NCI-H187 treated with DMSO at 0.1 percent for 48 hours (cell line): ENCODE measurements around the gene FKBP5.
"Not testable (repeated sequence)": the region's sequence is repeated elsewhere in the genome, so short reads cannot be mapped to it uniquely, and the experiment has no call there.

Source experiments
- DNase-seq: peaks from one replicate; lab custom pipeline; 2025; lab: John Stamatoyannopoulos, UW

Gene FKBP5

DNA sequence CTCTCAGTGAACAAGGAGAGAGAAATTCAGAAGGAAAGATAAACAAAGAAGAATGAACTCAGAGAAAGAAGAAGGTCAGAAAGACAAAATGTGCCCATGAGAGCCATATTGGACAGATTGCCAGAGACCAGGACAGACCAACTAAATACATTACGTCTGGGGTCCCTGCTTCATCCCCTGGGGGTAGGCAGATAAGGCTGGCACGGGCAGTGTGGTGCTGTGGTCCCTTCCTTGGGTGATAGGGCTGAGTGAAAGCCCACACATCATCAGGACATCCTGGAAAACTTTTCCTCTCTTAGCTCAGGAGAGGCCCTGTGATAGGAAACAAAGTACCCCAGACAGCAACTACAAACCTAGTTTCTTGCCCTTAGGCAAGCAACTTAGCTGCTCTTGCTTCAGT is 34.9 kb upstream of the FKBP5 start:
- no peak for DNase-seq

DNA sequence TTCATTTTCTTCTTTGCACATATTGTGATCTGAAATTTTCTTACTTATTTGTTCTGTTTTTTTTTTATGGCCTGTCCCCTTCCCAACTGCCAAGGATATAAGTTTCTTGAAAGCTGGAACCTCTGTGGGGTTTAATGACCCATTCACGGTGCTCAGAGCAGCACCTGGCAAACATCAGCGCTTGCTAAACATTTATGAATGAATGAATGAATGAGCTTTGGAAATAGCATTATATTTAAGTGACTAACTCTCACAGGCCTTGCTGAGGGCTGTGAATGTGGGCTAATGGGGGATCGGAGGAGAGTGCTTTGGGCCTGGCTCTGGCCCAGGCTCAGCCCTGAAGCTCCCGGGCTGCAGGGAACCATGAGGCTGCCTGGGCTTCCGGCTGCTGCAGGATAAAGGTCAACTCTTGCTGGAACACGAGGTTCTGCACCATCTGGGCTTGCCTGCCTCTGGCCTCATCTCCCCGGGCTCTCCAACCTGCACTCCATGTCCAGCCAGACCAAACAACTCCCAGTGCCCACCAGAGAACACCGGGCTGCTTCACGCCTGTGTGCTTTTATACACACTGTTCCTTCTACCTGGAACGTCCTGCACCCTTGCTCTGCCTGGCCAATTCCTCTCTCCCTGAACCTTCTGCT is 33.5 kb upstream of the FKBP5 start:
- no peak for DNase-seq

DNA sequence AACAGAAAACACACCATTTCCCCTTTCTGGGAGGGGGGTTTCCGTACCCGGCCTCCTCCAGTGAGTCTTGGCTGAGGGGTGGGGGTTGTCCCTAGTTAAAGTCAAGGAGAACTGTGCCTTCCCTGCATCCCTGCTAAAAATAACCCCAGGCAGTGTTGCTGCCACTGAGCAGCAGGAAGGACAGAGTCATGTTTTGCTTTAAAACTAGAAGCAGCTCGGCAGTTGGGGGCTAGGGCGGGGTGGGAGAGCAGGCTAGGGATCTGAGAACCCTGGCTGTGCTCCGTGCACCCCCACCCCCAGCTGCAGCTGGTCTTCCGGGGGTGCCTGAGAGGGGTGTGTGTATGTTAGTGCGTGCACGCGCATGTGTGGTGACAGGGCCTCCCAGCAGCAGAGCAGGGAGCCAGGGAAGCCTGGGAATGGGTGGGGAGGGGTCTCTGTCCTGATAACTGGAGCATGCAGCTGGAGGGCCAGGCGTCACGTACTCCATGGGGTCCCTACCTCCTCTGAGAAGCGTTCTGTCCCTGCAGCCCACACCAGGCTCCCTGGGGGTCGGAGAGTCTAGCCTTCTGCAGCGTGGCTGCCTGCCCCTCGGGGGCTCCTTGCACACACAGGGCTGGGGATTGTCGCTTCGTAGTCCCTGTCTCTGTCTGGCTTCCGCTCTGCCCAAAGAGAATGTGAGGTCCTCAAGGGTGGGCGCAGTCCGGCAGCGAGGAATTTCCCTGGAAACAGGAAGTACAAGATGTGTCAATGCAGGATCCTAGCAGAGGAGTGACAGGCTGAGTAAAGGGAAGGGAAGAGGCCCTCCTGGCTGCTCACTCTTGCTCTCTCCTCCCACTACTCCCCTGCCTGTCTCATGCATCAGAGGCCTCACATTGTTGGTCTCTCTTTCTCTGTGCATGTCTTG is 31.4 kb upstream of the FKBP5 start:
- DNase-seq: no peak

DNA sequence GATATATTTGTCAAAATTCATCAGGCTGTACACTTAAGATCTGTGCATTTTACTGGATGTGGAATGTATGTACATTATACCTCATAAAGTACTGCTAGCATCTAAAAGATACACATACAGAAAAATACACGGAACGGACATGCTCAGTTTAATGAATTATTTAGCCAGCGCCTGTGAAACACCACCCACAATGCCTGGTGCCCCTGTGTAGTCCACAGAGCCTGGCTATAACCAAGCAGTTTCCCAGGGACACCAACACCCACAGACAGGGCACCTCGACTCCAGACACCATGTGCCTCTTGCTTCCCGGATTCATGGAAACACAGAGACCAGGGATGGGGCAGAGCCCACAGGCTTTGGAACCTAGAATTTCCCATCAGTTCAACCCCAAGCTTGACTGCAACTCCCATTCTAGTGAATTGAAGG is 30.7 kb upstream of the FKBP5 start:
- DNase-seq: no peak

DNA sequence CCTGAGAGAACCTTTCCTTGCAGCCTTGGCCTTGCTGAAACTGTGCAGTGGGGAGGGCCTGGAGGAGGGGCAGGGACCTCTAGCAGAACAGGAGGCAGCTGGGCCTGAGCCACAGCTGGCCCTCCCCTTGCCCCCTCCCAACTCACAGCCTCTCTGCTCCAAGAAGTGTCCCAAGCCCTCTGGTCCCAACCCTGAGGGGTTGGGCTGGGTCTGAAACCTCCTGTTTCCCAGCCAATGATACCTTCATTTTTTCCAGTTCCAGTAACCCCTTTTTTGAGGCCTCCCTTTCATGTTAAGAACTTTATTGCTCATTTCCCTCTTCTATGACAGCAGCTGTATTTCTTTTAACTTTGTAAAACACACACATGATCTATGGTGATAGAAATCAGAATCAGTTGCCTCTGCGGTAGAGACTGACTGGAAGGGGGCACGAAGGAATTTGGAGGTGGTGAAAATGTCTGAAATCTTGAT is 30.2 kb upstream of the FKBP5 start:
- no peak for DNase-seq

DNA sequence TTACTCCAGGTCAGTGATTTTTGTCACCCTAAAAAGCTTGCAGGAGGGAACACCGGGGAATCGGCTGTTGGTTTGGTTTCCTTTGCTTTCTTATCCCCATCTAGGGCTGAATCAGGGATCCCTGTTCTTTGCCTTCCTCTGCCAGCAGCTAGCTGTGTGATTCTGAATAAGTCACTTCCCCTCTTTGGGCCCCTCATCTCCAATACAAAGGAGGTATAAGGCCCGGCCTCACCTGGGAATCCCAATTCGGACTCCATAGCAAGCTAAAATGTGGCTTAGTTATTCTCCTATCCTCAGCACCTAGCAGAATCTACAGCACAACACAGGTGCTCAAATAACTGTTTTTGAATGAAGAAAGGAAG is 29.6 kb upstream of the FKBP5 start:
- DNase-seq: no peak

DNA sequence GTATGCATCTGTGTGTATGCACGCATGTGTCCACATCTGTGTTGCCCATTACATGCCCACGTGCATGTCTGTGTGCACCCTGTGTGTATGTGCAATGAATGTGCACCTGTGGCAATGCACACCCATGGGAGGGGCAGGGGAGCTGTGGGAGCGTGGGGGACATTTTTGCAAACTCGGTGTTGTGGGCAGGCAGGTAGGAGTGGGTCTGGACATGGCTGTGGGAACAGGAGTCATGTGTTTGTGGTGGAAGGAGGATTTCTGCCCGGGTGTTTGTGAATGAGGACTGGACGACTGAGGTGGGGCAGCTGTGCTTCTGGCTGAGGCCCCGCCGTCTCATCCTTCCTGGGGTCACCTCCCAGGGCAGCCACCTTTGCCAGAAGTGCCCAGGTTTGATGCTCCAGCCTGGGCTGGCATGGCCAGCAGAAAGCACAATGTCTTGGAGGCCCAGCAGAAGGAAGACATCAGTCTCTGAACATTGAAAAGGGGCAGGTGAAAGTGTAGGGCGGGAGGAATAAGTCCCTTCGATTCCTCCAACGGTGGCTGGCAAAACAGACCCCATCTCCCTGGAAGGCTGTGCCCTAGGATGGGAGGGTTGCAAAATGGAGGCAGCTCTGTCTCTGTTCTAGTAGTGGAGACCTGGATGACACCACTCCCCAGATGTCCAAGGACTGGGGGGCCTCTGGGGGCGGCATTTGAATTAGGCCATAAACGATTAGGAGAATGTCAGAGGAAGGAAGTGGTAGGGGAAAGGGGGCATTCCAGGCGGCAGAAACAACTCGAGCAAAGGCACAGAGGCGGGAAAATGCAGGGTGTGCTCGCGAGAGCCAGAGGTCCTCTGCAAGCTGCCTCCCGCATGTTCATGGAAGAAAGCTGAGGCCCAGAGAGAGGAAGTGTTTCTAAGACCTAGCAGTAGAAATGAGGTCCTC is 29.0 kb upstream of the FKBP5 start:
- DNase-seq: no peak

DNA sequence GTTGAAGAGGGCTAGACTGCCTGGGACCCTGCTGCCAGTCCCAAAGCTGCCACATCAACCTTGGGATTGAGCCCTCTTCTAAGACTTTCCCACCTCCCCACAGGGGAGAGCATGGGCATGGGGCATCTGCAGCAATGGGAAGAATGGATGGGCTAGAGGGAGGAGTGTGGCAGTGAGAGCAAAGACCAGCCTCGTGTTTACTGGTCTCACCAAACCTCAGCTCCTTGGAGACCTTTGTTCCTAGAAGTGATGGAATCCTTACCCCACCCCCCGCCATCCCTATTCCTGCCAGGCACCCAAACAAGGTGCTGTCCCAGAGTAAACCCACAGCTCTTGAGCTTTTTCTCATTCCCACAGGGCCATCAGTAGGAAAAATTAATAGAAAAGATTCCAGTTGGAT is 28.1 kb upstream of the FKBP5 start:
- no peak for DNase-seq

DNA sequence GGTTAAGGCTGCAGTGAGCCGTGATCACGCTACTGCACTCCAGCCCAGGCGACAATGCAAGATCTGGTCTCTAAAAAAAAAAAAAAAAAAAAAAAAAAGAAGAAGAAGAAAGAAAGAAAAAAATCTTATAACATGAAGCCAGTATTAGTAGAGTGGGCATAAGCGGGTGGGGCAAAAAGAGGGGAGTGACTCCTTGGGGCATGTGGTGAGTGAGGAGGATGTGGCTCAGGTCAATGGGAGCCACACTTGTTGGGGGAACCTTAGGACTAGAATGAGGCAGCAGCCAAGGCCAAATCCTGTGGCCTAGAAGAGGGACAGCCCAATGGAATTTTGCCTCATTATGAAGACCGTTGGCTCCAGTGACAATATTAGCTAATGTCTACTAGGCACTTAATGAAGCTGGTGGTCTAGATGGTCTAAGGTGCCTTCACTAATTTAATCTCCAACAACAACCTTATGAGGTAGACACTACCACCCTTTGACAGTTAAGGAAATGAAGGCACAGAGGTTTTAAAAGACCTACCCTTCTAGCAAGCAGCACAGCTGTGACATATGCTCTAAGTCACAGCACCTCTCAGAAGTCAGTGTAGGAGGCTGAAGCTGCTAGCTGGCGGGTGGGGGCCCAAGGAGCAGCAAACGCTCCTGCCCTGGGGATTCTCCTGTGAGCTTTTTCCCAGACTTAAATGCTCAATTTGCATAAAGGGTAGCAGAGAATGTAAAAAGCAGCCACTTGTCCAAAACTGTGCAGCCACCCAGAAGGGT is 24.5 kb upstream of the FKBP5 start:
- no peak for DNase-seq

DNA sequence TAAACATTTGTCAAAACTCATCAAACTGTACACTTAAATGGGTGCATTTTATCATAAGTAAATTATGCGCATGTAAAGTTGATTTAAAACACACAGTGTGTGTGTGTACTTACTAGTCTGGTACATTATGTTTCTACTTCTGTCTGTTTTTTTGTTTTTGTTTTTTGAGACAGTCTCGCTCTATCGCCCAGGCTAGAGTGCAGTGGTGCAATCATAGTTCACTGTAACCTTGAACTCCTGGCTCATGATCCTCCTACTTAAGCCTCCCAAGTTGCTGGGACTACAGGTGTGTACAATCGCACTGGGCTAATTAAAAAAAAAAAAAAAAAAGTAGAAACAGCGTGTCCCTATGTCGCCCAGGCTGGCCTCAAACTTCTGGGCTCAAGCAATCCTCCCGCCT is 23.0 kb upstream of the FKBP5 start:
- DNase-seq: no peak

DNA sequence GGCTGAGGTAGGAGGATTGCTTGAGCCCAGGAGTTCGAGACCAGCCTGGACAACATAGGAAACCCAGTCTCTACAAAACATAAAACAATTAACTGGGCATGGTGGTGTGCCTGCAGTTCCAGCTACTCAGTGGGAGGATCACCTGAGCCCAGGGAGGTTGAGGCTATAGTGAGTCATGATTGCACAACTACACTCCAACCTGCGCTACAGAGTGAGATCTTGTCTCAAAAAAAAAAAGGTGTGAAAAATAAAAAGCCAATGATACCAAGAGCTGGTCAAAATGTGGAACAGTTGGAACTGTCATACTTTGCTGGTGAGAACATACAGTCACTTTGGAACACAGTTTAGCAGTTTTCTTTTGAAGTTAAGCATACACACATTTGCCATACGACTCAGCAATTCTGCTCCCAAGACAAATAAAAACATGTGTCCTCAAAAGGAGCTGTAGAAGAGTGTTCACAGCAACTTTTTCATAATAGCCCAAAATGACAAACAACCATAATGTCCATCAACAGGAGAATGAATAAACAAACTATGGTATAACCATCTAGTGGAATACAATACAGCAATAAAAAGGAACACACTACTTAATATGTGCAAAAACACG is 21.6 kb upstream of the FKBP5 start:
- DNase-seq: no peak

DNA sequence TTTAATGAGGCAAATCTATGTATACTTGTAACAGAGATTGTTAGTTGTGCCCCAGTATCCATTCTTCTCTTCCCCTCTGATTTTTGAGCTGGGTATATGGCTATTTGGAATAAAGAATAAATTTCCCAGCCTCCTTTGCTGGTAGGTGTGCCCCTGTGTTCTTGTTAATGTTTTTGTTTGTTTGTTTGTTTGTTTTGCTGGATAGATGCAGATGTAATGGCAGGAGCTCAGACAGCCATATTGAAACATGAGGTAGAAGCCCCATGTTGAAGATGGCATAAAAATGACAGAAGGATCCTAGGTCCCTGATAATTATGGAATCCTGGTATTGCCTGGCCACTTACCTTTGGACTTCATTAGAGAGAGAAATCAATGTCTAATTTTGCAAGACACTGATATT is 19.9 kb upstream of the FKBP5 start:
- no peak for DNase-seq

DNA sequence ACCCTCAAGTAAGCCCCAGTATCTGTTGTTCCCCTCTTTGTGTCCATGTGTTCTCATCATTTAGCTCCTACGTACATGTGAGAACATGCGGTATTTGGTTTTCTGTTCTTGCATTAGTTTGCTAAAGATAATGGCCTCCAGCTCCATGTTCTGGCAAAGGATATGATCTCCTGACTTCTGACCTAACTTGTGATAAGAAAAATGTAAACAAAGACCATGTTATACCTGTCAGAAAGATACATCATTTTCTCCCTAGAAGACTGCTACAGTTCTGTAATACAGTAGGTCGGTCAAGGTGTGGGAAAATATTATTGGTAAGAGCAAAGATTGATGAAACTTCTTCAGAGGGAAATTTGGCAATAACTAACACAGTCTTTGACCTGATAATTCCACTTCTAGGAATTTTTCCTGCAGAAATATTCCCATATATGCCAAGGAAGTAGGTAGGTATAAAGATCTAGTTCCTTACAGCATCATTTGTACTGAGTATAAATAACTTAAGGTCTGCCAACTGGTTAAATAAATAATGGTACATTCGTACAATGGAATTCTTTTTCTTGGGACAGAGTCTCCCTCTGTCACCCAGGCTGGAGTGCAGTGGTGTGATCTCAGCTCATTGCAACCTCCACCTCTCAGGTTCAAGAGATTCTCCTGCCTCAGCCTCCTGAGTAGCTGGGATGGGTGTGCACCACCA is 19.1 kb upstream of the FKBP5 start:
- DNase-seq: no peak

DNA sequence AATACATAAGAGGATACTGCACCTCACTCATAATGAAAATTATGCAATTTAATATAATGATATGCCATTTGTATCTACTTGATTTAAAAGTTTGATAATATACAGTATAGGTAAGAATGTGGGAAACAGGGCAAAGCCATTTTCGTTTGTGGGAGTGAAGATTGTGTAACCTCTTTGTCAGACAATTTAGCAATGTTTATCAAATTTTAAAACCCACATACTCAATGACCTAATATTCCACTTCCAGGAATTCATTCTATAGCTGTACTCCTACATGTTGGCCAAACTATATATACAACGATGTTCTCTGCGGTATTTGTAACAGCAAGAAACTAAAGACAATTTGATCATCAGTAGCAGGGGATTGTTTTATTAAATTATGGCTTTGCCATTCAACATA is 17.8 kb upstream of the FKBP5 start:
- no peak for DNase-seq

DNA sequence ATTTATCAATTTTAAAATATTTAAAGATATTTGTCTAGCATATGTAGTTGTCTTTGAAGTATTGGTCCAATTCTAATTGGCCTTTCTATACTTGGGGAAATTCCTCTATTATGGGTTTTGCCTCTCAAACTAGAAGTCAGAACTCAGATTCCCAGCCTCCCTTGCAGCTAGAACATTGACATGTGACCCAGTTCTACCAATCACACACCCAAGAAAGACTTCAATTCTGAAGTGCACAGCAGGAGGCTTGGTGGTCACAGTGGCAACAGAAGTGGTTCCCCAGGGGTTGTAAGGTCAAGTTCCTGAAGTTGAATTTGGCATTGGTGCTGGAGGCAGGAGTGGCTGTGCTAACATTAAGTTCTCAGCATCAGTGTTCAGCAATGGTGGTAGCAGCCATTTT is 14.8 kb upstream of the FKBP5 start:
- no peak for DNase-seq

DNA sequence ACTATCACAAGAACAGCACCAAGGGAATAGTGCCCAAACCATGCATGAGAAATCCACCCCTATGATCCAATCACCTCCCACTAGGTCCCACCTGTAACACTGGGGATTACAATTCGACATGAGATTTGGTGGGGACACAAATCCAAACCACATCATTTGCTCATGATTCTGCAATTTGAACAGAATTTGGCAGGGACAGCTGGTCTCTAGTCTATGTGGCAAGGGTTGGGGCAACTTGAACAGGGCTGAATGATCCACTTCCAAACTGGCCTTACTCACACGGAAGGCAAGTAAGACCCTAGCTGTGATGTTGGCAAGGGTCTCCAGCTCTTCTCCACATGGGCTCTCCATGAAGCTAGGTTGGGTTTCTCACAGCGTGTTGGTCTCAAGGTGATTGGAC is 10.1 kb upstream of the FKBP5 start:
- DNase-seq: no peak

DNA sequence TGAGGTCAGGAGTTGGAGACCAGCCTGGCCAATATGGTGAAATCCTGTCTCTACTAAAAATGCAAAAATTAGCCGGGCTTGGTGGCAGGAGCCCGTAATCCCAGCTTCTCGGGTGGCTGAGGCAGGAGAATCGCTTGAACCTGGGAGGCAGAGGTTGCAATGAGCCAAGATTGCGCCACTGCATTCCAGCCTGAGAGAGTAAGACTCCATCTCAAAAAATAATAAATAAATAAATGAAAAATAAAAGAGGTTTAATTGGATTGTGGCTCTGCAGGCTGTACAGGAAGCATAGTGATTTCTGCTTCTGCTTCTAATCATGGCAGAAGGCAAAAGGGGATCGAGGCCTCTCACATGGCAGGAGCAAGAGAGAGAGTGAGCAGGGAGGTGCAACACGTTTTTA is 9.7 kb upstream of the FKBP5 start:
- DNase-seq: not testable (repeated sequence)

DNA sequence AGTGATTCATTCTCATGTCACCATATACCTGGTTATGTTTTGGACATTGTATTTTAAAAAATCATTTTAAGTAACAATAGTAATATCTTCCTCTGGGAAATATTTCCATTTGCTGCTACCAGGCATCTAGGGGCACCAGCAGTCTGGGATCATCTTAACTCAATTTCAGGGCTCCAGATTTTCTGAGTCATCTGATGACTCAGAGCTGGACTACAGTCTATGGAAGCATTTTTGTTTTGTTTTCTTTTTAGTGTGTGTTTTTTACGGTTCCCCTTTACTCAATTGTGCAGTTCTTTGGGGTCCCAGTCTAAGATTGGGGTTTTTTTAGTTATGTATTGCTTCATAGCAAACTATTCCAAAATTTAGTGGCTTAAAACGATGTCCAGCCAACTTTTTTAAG is 5.7 kb upstream of the FKBP5 start:
- no peak for DNase-seq

DNA sequence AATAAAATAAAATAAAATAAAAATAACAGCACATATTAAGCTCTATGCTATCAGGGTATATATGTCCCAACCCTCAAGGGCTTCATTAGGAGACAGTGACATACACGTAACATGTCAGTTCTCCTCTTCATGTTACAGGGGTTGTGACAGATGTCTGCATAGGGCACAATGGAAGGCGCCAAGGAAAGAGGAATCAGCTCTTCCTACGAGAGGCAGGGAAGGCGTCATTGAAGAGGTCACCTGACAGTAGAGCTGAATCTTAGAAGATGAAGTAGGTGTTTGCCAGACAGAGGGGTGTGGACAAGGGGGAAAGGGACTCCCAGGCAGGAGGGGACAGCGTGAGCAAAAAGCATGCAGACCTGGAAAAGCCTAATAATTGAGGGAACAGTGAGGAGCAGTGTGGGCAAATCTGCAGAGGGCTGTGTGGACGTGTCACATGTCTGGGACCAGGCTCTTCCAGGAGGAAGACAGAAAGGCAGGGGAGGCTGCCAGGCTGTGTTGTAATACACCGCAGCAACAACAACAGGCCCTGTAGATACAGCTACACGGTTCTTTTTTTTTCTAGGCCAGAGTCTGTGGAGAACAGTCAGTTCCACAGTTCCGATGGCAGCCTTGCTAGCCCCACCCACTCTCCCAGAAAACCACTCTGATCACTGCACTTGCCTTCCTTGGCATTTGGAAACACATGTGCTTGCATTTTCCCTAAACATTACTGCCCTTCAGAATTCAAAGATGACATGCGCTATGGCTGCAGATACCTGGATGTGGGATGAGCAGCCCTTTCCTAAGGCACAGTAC is 2.5 kb upstream of the FKBP5 start:
- DNase-seq: no peak

DNA sequence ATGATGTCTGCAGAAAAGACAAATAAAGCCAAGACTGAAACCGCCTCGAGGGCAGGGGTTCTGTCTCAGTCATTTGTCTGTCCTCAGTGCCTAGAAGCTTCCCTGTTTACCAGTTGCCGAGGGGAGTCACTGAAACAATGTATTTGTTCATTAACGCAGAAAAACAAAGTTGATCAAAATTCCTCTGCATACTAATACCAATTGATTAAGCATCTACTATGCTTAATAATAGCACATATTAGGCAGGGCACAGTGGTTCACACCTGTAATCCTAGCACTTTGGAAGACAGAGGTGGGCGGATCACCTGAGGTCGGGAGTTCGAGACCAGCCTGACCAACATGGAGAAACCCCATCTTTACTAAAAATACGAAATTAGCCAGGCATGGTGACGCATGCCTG is 1.8 kb upstream of the FKBP5 start:
- no peak for DNase-seq
